ENCODE data around the gene GPS2.
A peak's percentile ranks its signal among the peaks of the same experiment; 100 is the strongest.

GPS2 gene

GRCh38 chr17:7326186-7326585, 11.0 kb upstream of the GPS2 start:
- TF ChIP-seq EZH2phosphoT487 (IDR thresholded peaks at IDR 0.05; ENCODE audit: borderline replicate concordance, low read length) (no peak), CTCF (IDR thresholded peaks at IDR 0.05; ENCODE audit: low read depth, low read length, poor library complexity, severe bottlenecking) (no peak)
- H3K79me2 ChIP-seq (ENCODE audit: control insufficient read depth, low read length), result peaks cover 41% of the 10 kb centered on the region
- H3K27me3 ChIP-seq (ENCODE audit: control insufficient read depth, low read length), result no peaks in the 10 kb centered on the region
- H3K9me2 ChIP-seq (replicated peaks; ENCODE audit: control insufficient read depth, low read length), result no peaks in the 10 kb centered on the region
- H3K9me3 ChIP-seq (ENCODE audit: control insufficient read depth, insufficient read depth, low read length), result no peaks in the 10 kb centered on the region
- H4K20me1 ChIP-seq (ENCODE audit: control insufficient read depth, insufficient read depth, low read depth, low read length), result no peaks in the 10 kb centered on the region
- peaks cover 59% of the 10 kb centered on the region for H3K36me3 ChIP-seq (ENCODE audit: control insufficient read depth, low read length)
- H3K4me1 ChIP-seq (ENCODE audit: control insufficient read depth, low read length), result peaks cover 30% of the 10 kb centered on the region
- H3K4me3 ChIP-seq (ENCODE audit: low read length), result no peak overlapping the region
- no peak overlapping the region for H3K4me2 ChIP-seq (ENCODE audit: low read length)
- no peak overlapping the region for H3K27ac ChIP-seq (ENCODE audit: low read depth, low read length)
- H3F3A ChIP-seq (ENCODE audit: control insufficient read depth, insufficient read depth), result peaks cover 5% of the 10 kb centered on the region

- no peak overlapping the region for H3K27ac ChIP-seq (ENCODE audit: low read depth, low read length)
- H3K4me1 ChIP-seq (ENCODE audit: control insufficient read depth, low read length), result peaks cover 20% of the 10 kb centered on the region
- H3K27me3 ChIP-seq (ENCODE audit: control insufficient read depth, low read length), result no peaks in the 10 kb centered on the region
- H3K4me2 ChIP-seq (ENCODE audit: low read length), result no peak overlapping the region
- peaks cover 70% of the 10 kb centered on the region for H3K36me3 ChIP-seq (ENCODE audit: control insufficient read depth, low read length)
- no peaks in the 10 kb centered on the region for H4K20me1 ChIP-seq (ENCODE audit: control insufficient read depth, insufficient read depth, low read depth, low read length)
- no peaks in the 10 kb centered on the region for H3K9me3 ChIP-seq (ENCODE audit: control insufficient read depth, insufficient read depth, low read length)
- peaks cover 4% of the 10 kb centered on the region for H3F3A ChIP-seq (ENCODE audit: control insufficient read depth, insufficient read depth)
- H3K9me2 ChIP-seq (replicated peaks; ENCODE audit: control insufficient read depth, low read length), result no peaks in the 10 kb centered on the region
- no peak for TF ChIP-seq EZH2phosphoT487 (IDR thresholded peaks at IDR 0.05; ENCODE audit: borderline replicate concordance, low read length)
- no peak for TF ChIP-seq CTCF (IDR thresholded peaks at IDR 0.05; ENCODE audit: low read depth, low read length, poor library complexity, severe bottlenecking)
- peaks cover 41% of the 10 kb centered on the region for H3K79me2 ChIP-seq (ENCODE audit: control insufficient read depth, low read length)
- H3K4me3 ChIP-seq (ENCODE audit: low read length), result no peak overlapping the region
Observed at GRCh38 chr17:7325031-7325528, 9.9 kb upstream of the GPS2 start.

- H3K9me2 ChIP-seq (replicated peaks; ENCODE audit: control insufficient read depth, low read length), result no peaks in the 10 kb centered on the region
- H3K79me2 ChIP-seq (ENCODE audit: control insufficient read depth, low read length), result peaks cover 41% of the 10 kb centered on the region
- peaks cover 16% of the 10 kb centered on the region for H3K4me1 ChIP-seq (ENCODE audit: control insufficient read depth, low read length)
- H4K20me1 ChIP-seq (ENCODE audit: control insufficient read depth, insufficient read depth, low read depth, low read length), result no peaks in the 10 kb centered on the region
- H3K4me3 ChIP-seq (ENCODE audit: low read length), result no peak overlapping the region
- H3K27ac ChIP-seq (ENCODE audit: low read depth, low read length), result no peak overlapping the region
- no peaks in the 10 kb centered on the region for H3F3A ChIP-seq (ENCODE audit: control insufficient read depth, insufficient read depth)
- no peak overlapping the region for H3K4me2 ChIP-seq (ENCODE audit: low read length)
- H3K27me3 ChIP-seq (ENCODE audit: control insufficient read depth, low read length), result no peaks in the 10 kb centered on the region
- peaks cover 72% of the 10 kb centered on the region for H3K36me3 ChIP-seq (ENCODE audit: control insufficient read depth, low read length)
- H3K9me3 ChIP-seq (ENCODE audit: control insufficient read depth, insufficient read depth, low read length), result no peaks in the 10 kb centered on the region
- peak; percentile 33 for TF ChIP-seq CTCF (IDR thresholded peaks at IDR 0.05; ENCODE audit: low read depth, low read length, poor library complexity, severe bottlenecking)
- TF ChIP-seq EZH2phosphoT487 (IDR thresholded peaks at IDR 0.05; ENCODE audit: borderline replicate concordance, low read length), result no peak
Observed at GRCh38 chr17:7324438-7324779, 9.2 kb upstream of the GPS2 start.
